HepG2 (cell line): ENCODE measurements around the gene SUPT4H1. TPM values are rescaled to one million over a fixed set of nuclear protein-coding genes. Genes with fewer than 3 reads are reported as not detected.

ENCODE experiments used
- ATAC-seq: fragments of 200-7000 bp; cut with Tn5 transposase; 3 replicates; pipeline ENCODE4 v1.9.1; 2020; ENCODE audit warnings: mild to moderate bottlenecking, moderate library complexity
- BruUV-seq: library from RNA; stranded (reverse); fragments of 400-500 nt; replicated peaks from 2 replicates; lab custom pipeline; 2021; lab: Mats Ljungman, UMichigan
- CTCF ChIA-PET: fragments of 300-600 bp; formaldehyde crosslinking; extraction: SDS; loops from one replicate; lab custom pipeline; 2021; ENCODE audit warnings: low total read pairs, inconsistent platforms, low intra/inter-chr PET ratio; lab: Yijun Ruan, JAX
- POLR2A ChIA-PET: fragments of 350-600 bp; sonication (Branson Sonifier 250); formaldehyde crosslinking; loops from one replicate; lab custom pipeline; 2020; ENCODE audit warnings: antibody characterized with exemption, inconsistent platforms; lab: Yijun Ruan, JAX
- DNase-seq: peaks from one replicate; pipeline ENCODE4 v3.0.0-alpha.2; 2015; ENCODE audit warnings: low spot score
- FAIRE-seq: peaks from 3 replicates; lab custom pipeline; 2011; peaks lifted over from hg19 to GRCh38; lab: Jason Lieb, UNC
- H2AFZ ChIP-seq: one replicate; pipeline ENCODE4 v1.6.1; 2011; ENCODE audit warnings: low read length, inconsistent platforms
- H3K27ac ChIP-seq: fragments of 300-600 bp; 3 replicates; pipeline ENCODE4 v1.8.0; 2011; ENCODE audit warnings: mixed run types, mild to moderate bottlenecking, mixed read lengths, low read length, inconsistent platforms; ENCODE audit not compliant: insufficient read depth; ENCODE audit errors: extremely low read length
- H3K27me3 ChIP-seq, 2 experiments: fragments of 200-600 bp in 1 of 2; 2 replicates in 1 of 2; 3 replicates in 1 of 2; pipeline versions ENCODE4 v1.6.0 to v1.8.0; 2011; ENCODE audit warnings: low read length in 2 of 2, mild to moderate bottlenecking in 2 of 2, moderate library complexity in 2 of 2, inconsistent platforms in 1 of 2; ENCODE audit not compliant: insufficient read depth in 2 of 2, control insufficient read depth in 1 of 2
- H3K36me3 ChIP-seq, 2 experiments: fragments of 200-600 bp in 1 of 2; replicated peaks in 1 of 2; 2 replicates in 1 of 2; 3 replicates in 1 of 2; pipeline versions ENCODE4 v1.5.1 to v1.8.0; 2011; ENCODE audit warnings: low read length in 2 of 2, inconsistent platforms in 1 of 2; ENCODE audit not compliant: insufficient read depth in 2 of 2, control insufficient read depth in 1 of 2
- H3K4me1 ChIP-seq: 2 replicates; pipeline ENCODE4 v1.5.1; 2012; ENCODE audit warnings: low read length, inconsistent platforms; ENCODE audit not compliant: insufficient read depth
- H3K4me2 ChIP-seq: 2 replicates; pipeline ENCODE4 v1.6.0; 2011; ENCODE audit warnings: low read depth, low read length, inconsistent platforms
- H3K4me3 ChIP-seq, 3 experiments: fragments of 200-600 bp in 1 of 3; sonication (generic), shearing (Covaris generic) in 1 of 3; replicated peaks in 1 of 3; 2 replicates each; pipeline ENCODE4 v1.5.1; 2011 to 2016; ENCODE audit warnings: low read length in 3 of 3, inconsistent platforms in 2 of 3, low read depth in 2 of 3, mild to moderate bottlenecking in 2 of 3, control low read depth in 1 of 3, mixed read lengths in 1 of 3; ENCODE audit not compliant: insufficient read depth in 1 of 3
- H3K79me2 ChIP-seq: one replicate; pipeline ENCODE4 v1.6.1; 2011; ENCODE audit warnings: low read length, inconsistent platforms; ENCODE audit not compliant: insufficient read depth
- H3K9ac ChIP-seq: 2 replicates; pipeline ENCODE4 v1.6.0; 2011; ENCODE audit warnings: mild to moderate bottlenecking, low read depth, low read length, inconsistent platforms; ENCODE audit not compliant: insufficient read depth
- H3K9me3 ChIP-seq: 2 replicates; pipeline ENCODE4 v1.5.1; 2012; ENCODE audit warnings: mild to moderate bottlenecking, low read length
- H4K20me1 ChIP-seq: 2 replicates; pipeline ENCODE4 v1.6.0; 2011; ENCODE audit warnings: inconsistent platforms, mild to moderate bottlenecking, low read length, moderate library complexity; ENCODE audit not compliant: insufficient read depth
- BHLHE40 ChIP-seq: IDR thresholded peaks from 2 replicates; pipeline ENCODE4 v1.6.1; 2011; ENCODE audit warnings: low read length, improper control_type of control experiment
- FOSL2 ChIP-seq: sonication (generic); formaldehyde crosslinking; IDR thresholded peaks from 2 replicates; pipeline ENCODE4 v1.4.0; 2020; ENCODE audit warnings: missing genetic modification reagents
- HNF1B ChIP-seq: sonication (generic); formaldehyde crosslinking; IDR thresholded peaks from 2 replicates; pipeline ENCODE4 v1.5.1; 2020; ENCODE audit warnings: mild to moderate bottlenecking, moderate library complexity, missing genetic modification reagents
- KDM5B ChIP-seq: sonication (generic); formaldehyde crosslinking; IDR thresholded peaks from 2 replicates; pipeline ENCODE4 v1.4.0; 2020; ENCODE audit warnings: missing genetic modification reagents, mild to moderate bottlenecking, borderline replicate concordance
- ZFP37 ChIP-seq: sonication (generic); formaldehyde crosslinking; IDR thresholded peaks from 2 replicates; pipeline ENCODE4 v1.4.0; 2020; ENCODE audit warnings: missing genetic modification reagents, borderline replicate concordance
- ZNF10 ChIP-seq: sonication (generic); formaldehyde crosslinking; IDR thresholded peaks from 2 replicates; pipeline ENCODE4 v1.4.0; 2020; ENCODE audit warnings: mild to moderate bottlenecking, low read depth, missing genetic modification reagents, borderline replicate concordance
- WGBS: methylation state at CpG from one replicate; pipeline ENCODE4 v1.1.6; 2017; ENCODE audit warnings: low lambda C conversion rate; 5-methylcytosine and 5-hydroxymethylcytosine counted together
- in situ Hi-C: cut with HindIII; loops from 2 replicates; pipeline ENCODE4 v1.10.0; 2017; ENCODE audit warnings: low pct_unique_long_range_greater_than_20kb; ENCODE audit not compliant: extremely low pct_ligation_motif_present
- intact Hi-C: fragments of 100-400 bp; cut with micrococcal nuclease; formaldehyde crosslinking; loops from one replicate; pipeline ENCODE4 v1.10.0; 2022; ENCODE audit not compliant: unreplicated experiment
- polyA plus RNA-seq, 8 experiments: library from polyadenylated mRNA; depleted of rRNA in 3 of 8; stranded (reverse) in 7 of 8; unstranded in 1 of 8; fragments of >200 nt; fragmentation: Illumina TruSeq in 4 of 8; extraction: Trizol in 4 of 8; gene quantifications; 2 replicates each; pipeline versions ENCODE4 v1.2.1 to v1.2.3, GENCODE V29; 2011 to 2016; ENCODE audit warnings: low read depth in 4 of 8, missing spikeins in 1 of 8, mixed read lengths in 1 of 8; ENCODE audit not compliant: insufficient read depth in 1 of 8
- total RNA-seq, 5 experiments: library from RNA; depleted of rRNA; stranded (reverse); fragments of >200 nt; fragmentation: Illumina TruSeq; extraction: Trizol; gene quantifications; 2 replicates each; pipeline ENCODE4 v1.2.3, GENCODE V29; 2016; ENCODE audit warnings: low read depth in 1 of 5
- TF ChIP-seq, protein P1 (sequence below): sonication (generic); formaldehyde crosslinking; IDR thresholded peaks from 2 replicates; pipeline ENCODE4 v1.5.0; 2020; ENCODE audit warnings: missing genetic modification reagents, mild to moderate bottlenecking, borderline replicate concordance

Gene SUPT4H1
- total and polyA plus RNA-seq, 2 of the 13 experiments (the other 11 are each of a cell fraction or from before 2014, with no cell fraction given) = 155 to 244 TPM

DNA sequence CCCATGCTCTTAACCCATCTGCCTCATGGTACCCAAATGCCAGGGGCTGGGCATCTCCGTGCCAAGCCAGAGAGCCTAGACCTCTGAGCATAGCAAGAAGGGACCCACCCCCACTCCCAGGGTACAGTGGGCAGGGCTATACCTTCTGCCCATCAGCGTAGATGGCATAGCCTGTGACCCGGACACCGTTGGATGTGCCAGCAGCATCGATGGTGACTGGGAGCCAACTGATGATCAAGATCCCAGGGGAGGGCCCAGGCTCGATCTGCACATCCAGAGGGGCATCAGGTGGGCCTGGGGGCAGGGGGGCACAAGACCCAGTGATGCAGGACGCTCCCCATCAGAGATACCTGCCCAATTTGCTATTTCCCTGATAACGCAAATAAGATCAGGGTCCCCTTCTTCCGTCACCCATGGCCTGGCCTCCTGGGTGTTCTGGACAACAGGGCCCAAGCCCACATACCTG is 40.5 kb downstream of the SUPT4H1 start (continued):
- TF ChIP-seq, protein P1, sequence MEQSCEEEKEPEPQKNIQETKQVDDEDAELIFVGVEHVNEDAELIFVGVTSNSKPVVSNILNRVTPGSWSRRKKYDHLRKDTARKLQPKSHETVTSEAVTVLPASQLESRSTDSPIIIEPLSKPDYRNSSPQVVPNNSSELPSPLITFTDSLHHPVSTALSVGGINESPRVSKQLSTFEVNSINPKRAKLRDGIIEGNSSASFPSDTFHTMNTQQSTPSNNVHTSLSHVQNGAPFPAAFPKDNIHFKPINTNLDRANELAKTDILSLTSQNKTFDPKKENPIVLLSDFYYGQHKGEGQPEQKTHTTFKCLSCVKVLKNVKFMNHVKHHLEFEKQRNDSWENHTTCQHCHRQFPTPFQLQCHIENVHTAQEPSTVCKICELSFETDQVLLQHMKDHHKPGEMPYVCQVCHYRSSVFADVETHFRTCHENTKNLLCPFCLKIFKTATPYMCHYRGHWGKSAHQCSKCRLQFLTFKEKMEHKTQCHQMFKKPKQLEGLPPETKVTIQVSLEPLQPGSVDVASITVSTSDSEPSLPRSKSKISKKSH (CRISPR knock-in tag) = no peak
- no peak for TF ChIP-seq BHLHE40
- TF ChIP-seq ZFP37 (CRISPR knock-in tag) = no peak
- no peak for TF ChIP-seq HNF1B
- no peak for TF ChIP-seq FOSL2 (CRISPR knock-in tag)

- Histone ChIP-seq H3K27ac (no peak overlapping the region), H3K4me3 (no peak overlapping the region), H3K27me3 (peaks cover 24 to 92% of the 10 kb centered on the region in 2 experiments; a peak in 4 of 5 replicates), H3K4me1 (peaks cover 18% of the 10 kb centered on the region), H3K4me2 (no peak overlapping the region), H3K9me3 (no peaks in the 10 kb centered on the region), H3K9ac (no peak overlapping the region), H4K20me1 (no peaks in the 10 kb centered on the region), H3K36me3 (no peaks in the 10 kb centered on the region), H2AFZ (no peak overlapping the region), H3K79me2 (no peaks in the 10 kb centered on the region)
- CTCF ChIA-PET = no interaction called here
- POLR2A ChIA-PET = no interaction called here
- in situ Hi-C loops (no loop called here), intact Hi-C loops (no loop called here)
- WGBS = 54% methylated on average over 15 of the region's 23 CpGs
- FAIRE-seq = no peak
- no TSS peak for BruUV-seq
- TF ChIP-seq KDM5B (CRISPR knock-in tag) (0 out of 2 replicates have a peak, but pooled peaks have one; percentile 36), ZNF10 (no peak)
- ATAC-seq = peak; percentile 3; the same call in 2 of the 3 replicates
- DNase-seq = no peak
Observed at GRCh38 chr17:58310511-58311428, 41.2 kb downstream of the SUPT4H1 start.
